Stimulated activated memory B cell treated with anti-CD40 and anti-IgM and Interleukin-4, amounts not matched to agents 10 μg/mL and 1 μg/mL and 100 μg/mL, for 72 hours (primary cell): ENCODE results near the gene MLN.

ENCODE experiments used
- ATAC-seq: fragments of 150-1000 bp; cut with Tn5 transposase; 2 replicates; pipeline ENCODE4 v1.10.0; 2021
- H3K27ac Mint-ChIP-seq: one replicate; pipeline ENCODE4 v1.8.0; 2022; ENCODE audit warnings: mild to moderate bottlenecking, mixed read lengths
- H3K27me3 Mint-ChIP-seq: one replicate; pipeline ENCODE4 v1.8.0; 2022; ENCODE audit warnings: mixed read lengths
- H3K36me3 Mint-ChIP-seq: one replicate; pipeline ENCODE4 v1.8.0; 2022; ENCODE audit warnings: mixed read lengths
- H3K4me1 Mint-ChIP-seq: one replicate; pipeline ENCODE4 v1.8.0; 2022; ENCODE audit warnings: mixed read lengths
- H3K4me3 Mint-ChIP-seq: one replicate; pipeline ENCODE4 v1.8.0; 2022; ENCODE audit warnings: mild to moderate bottlenecking, moderate library complexity, mixed read lengths
- H3K9me3 Mint-ChIP-seq: one replicate; pipeline ENCODE4 v1.8.0; 2022; ENCODE audit warnings: mixed read lengths

MLN gene

GRCh38 chr6:33827546-33828451, 24.0 kb upstream of the MLN start:
- Mint-ChIP-seq H3K36me3 (no peaks in the 10 kb centered on the region), H3K4me3 (no peak overlapping the region), H3K4me1 (no peaks in the 10 kb centered on the region), H3K9me3 (no peaks in the 10 kb centered on the region), H3K27ac (no peak overlapping the region), H3K27me3 (peaks cover 51% of the 10 kb centered on the region)
- ATAC-seq: no peak

- Mint-ChIP-seq H3K36me3 (no peaks in the 10 kb centered on the region), H3K4me1 (no peaks in the 10 kb centered on the region), H3K9me3 (no peaks in the 10 kb centered on the region), H3K27ac (no peak overlapping the region), H3K27me3 (peaks cover 56% of the 10 kb centered on the region), H3K4me3 (no peak overlapping the region)
- ATAC-seq: no peak
Observed at GRCh38 chr6:33826537-33826936, 22.7 kb upstream of the MLN start.

GRCh38 chr6:33824461-33825154, 20.8 kb upstream of the MLN start:
- Mint-ChIP-seq H3K27ac (no peak overlapping the region), H3K27me3 (peaks cover 37% of the 10 kb centered on the region), H3K9me3 (no peaks in the 10 kb centered on the region), H3K36me3 (no peaks in the 10 kb centered on the region), H3K4me3 (no peak overlapping the region), H3K4me1 (no peaks in the 10 kb centered on the region)
- ATAC-seq: peak; percentile 21

GRCh38 chr6:33823806-33824205, 20.0 kb upstream of the MLN start:
- Mint-ChIP-seq H3K36me3 (no peaks in the 10 kb centered on the region), H3K4me3 (no peak overlapping the region), H3K27ac (no peak overlapping the region), H3K9me3 (no peaks in the 10 kb centered on the region), H3K27me3 (peaks cover 37% of the 10 kb centered on the region), H3K4me1 (no peaks in the 10 kb centered on the region)
- no peak for ATAC-seq

- no peak overlapping the region for H3K4me3 Mint-ChIP-seq
- peaks cover 36% of the 10 kb centered on the region for H3K27me3 Mint-ChIP-seq
- H3K36me3 Mint-ChIP-seq: no peaks in the 10 kb centered on the region
- no peaks in the 10 kb centered on the region for H3K4me1 Mint-ChIP-seq
- no peaks in the 10 kb centered on the region for H3K9me3 Mint-ChIP-seq
- ATAC-seq: no peak
- H3K27ac Mint-ChIP-seq: no peak overlapping the region
Observed at GRCh38 chr6:33822575-33823395, 19.0 kb upstream of the MLN start.

GRCh38 chr6:33820784-33821520, 17.1 kb upstream of the MLN start:
- no peaks in the 10 kb centered on the region for H3K36me3 Mint-ChIP-seq
- no peak overlapping the region for H3K4me3 Mint-ChIP-seq
- H3K4me1 Mint-ChIP-seq: no peaks in the 10 kb centered on the region
- H3K27ac Mint-ChIP-seq: no peak overlapping the region
- no peak for ATAC-seq
- peaks cover 47% of the 10 kb centered on the region for H3K27me3 Mint-ChIP-seq
- no peaks in the 10 kb centered on the region for H3K9me3 Mint-ChIP-seq

- no peak for ATAC-seq
- H3K27me3 Mint-ChIP-seq: peaks cover 51% of the 10 kb centered on the region
- no peaks in the 10 kb centered on the region for H3K36me3 Mint-ChIP-seq
- H3K27ac Mint-ChIP-seq: no peak overlapping the region
- no peaks in the 10 kb centered on the region for H3K9me3 Mint-ChIP-seq
- no peak overlapping the region for H3K4me3 Mint-ChIP-seq
- H3K4me1 Mint-ChIP-seq: no peaks in the 10 kb centered on the region
Observed at GRCh38 chr6:33820243-33820642, 16.4 kb upstream of the MLN start.

- peaks cover 63% of the 10 kb centered on the region for H3K27me3 Mint-ChIP-seq
- no peak for ATAC-seq
Observed at GRCh38 chr6:33819021-33819420, 15.2 kb upstream of the MLN start.

GRCh38 chr6:33818293-33818692, 14.5 kb upstream of the MLN start:
- no peak overlapping the region for H3K27ac Mint-ChIP-seq
- no peak overlapping the region for H3K4me3 Mint-ChIP-seq
- no peaks in the 10 kb centered on the region for H3K9me3 Mint-ChIP-seq
- H3K4me1 Mint-ChIP-seq: no peaks in the 10 kb centered on the region
- H3K36me3 Mint-ChIP-seq: no peaks in the 10 kb centered on the region
- peaks cover 70% of the 10 kb centered on the region for H3K27me3 Mint-ChIP-seq
- ATAC-seq: no peak

More at GRCh38 chr6:33819021-33819420, 15.2 kb upstream of the MLN start:
- Mint-ChIP-seq H3K4me3 (no peak overlapping the region), H3K27ac (no peak overlapping the region), H3K9me3 (no peaks in the 10 kb centered on the region), H3K4me1 (no peaks in the 10 kb centered on the region), H3K36me3 (no peaks in the 10 kb centered on the region)

- Mint-ChIP-seq H3K27me3 (peaks cover 70% of the 10 kb centered on the region), H3K36me3 (no peaks in the 10 kb centered on the region), H3K9me3 (no peaks in the 10 kb centered on the region), H3K4me3 (no peak overlapping the region), H3K27ac (no peak overlapping the region), H3K4me1 (no peaks in the 10 kb centered on the region)
- no peak for ATAC-seq
Observed at GRCh38 chr6:33817489-33817888, 13.7 kb upstream of the MLN start.

GRCh38 chr6:33816911-33817310, 13.1 kb upstream of the MLN start:
- no peaks in the 10 kb centered on the region for H3K9me3 Mint-ChIP-seq
- no peak overlapping the region for H3K4me3 Mint-ChIP-seq
- no peak for ATAC-seq
- peaks cover 71% of the 10 kb centered on the region for H3K27me3 Mint-ChIP-seq
- no peak overlapping the region for H3K27ac Mint-ChIP-seq
- H3K36me3 Mint-ChIP-seq: no peaks in the 10 kb centered on the region
- no peaks in the 10 kb centered on the region for H3K4me1 Mint-ChIP-seq

- Mint-ChIP-seq H3K36me3 (no peaks in the 10 kb centered on the region), H3K4me1 (no peaks in the 10 kb centered on the region), H3K27me3 (peaks cover 82% of the 10 kb centered on the region), H3K9me3 (no peaks in the 10 kb centered on the region), H3K4me3 (no peak overlapping the region), H3K27ac (no peak overlapping the region)
- no peak for ATAC-seq
Observed at GRCh38 chr6:33815854-33816253, 12.1 kb upstream of the MLN start.

- H3K27ac Mint-ChIP-seq: no peak overlapping the region
- H3K27me3 Mint-ChIP-seq: peaks cover 89% of the 10 kb centered on the region
- no peaks in the 10 kb centered on the region for H3K9me3 Mint-ChIP-seq
- H3K4me3 Mint-ChIP-seq: no peak overlapping the region
- ATAC-seq: no peak
- no peaks in the 10 kb centered on the region for H3K4me1 Mint-ChIP-seq
- no peaks in the 10 kb centered on the region for H3K36me3 Mint-ChIP-seq
Observed at GRCh38 chr6:33813990-33814985, 10.5 kb upstream of the MLN start.
